ENCODE results near the gene AARS2. TPM values are rescaled to one million over a fixed set of nuclear protein-coding genes. Genes with fewer than 3 reads are reported as not detected.

The AARS2 gene
- polyA plus RNA-seq (2013), result 7.6 TPM

DNA sequence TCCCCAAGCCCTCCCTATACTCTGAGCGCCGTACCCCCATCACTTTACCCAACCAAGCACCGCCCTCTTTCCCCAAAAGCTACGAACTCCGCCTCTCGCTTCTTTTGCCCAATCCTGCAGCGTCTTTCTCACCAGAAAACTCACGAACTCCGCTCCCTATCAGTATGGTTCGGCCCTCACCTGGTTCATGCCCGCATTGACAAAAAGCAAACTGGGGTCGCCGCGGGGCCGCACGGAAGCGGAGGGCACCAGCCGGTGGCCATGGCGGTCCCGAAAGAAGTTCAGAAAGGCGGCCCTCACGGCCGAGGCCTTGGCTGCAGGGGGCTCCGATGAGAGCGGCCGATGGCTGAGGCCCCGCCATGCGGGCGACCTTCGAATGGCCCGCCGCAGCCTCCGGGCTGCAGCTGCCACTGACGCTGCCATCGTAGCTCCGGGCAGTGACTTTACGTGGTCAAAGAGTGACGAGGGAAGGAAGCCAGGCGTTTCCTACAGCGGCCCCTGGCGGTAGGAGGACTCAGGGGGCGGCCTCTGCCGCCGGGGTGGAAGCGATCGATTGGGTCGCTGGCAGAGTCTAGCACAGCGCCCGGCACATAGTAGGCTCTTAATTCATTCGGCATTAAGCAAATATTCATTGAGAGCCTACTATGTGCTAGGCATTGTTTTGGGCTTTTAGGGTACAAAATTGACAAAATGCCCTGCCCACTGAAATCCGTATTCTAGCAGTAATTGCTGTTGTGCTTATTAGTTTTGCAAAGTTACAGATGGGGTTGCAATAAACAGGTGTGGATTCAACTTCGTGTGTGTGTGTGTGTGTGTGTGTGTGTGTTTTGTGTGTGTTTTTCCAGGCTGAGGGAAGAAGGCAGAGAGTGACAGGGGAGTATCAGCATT, at the start of gene AARS2:
TSS of gene AARS2 (minus strand) at position 447 of the 888 bp plus-strand sequence. CDS start at position 423, 24 bp downstream.
- WGBS (ENCODE audit: insufficient coverage), result 2% methylated on average over 51 of the region's 52 CpGs
- ChIA-PET POLR2A (interaction anchor here (0.6 to 1.3 kb wide), 5 partner anchors 8 to 49 kb away, joined by 3 to 4 read pairs (median 3); no protein-coding TSS in a partner anchor), CTCF (interaction anchor here (0.7 to 4.8 kb wide), 24 partner anchors 9 to 276 kb away, joined by 3 to 40 read pairs (median 4); partner anchors contain the start of gene SLC35B2)
- Histone ChIP-seq H3K4me3 (ENCODE audit: control insufficient read depth in 1 of 7, extremely low read depth in 1 of 7, insufficient read depth in 4 of 7, low read depth in 2 of 7, low read length in 6 of 7) (peak within 1 kb of the TSS; percentile 84 to 99 (median 93)), H3K27me3 (replicated peaks in 2 of 5; ENCODE audit: control insufficient read depth in 4 of 5, insufficient read depth in 5 of 5, low read length in 4 of 5) (peaks cover 0 to 4% (median 2%) of the 10 kb centered on the region in 5 experiments), H3K36me3 (ENCODE audit: control insufficient read depth in 4 of 4, insufficient read depth in 4 of 4, low read length in 3 of 4) (peaks cover 3 to 34% (median 25%) of the 10 kb centered on the region in 4 experiments), H3K27ac (ENCODE audit: insufficient read depth in 1 of 2, low read depth in 1 of 2, low read length in 2 of 2, poor library complexity in 1 of 2, severe bottlenecking in 2 of 2) (peak within 1 kb of the TSS; percentile 37 to 80), H3K4me1 (ENCODE audit: control extremely low read depth in 1 of 4, control insufficient read depth in 4 of 4, insufficient read depth in 4 of 4, low read length in 3 of 4) (peaks cover 3 to 11% (median 7%) of the 10 kb centered on the region in 4 experiments), H3K9me3 (ENCODE audit: control extremely low read depth in 1 of 5, control insufficient read depth in 4 of 5, insufficient read depth in 2 of 5, low read depth in 1 of 5, low read length in 4 of 5) (no peaks in the 10 kb centered on the region)
- DNase-seq, result peak; percentile 88 to 93 (median 91)

DNA sequence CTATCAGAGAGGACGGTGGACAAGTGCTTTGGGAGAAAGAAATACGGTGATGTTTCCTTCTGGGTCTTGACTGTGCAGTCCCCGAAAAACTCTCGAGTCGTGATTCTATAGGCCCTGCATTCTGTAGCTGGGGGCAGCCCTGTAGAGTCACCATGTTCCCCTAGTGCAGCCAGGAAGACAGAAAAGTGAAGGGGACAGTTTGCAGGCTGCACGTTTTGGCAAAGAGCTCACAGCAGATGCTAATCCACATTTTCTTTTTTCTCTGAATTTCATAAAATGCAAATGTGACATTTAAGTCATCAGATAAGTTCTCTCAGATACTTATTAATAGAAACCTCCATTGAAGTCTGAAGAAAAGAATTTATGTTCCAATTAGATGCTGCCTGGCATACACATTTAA, 48.8 kb upstream of the AARS2 start:
- no peak for DNase-seq
- POLR2A ChIA-PET, result no interaction called here
- Histone ChIP-seq H3K4me1 (ENCODE audit: control extremely low read depth in 1 of 4, control insufficient read depth in 4 of 4, insufficient read depth in 4 of 4, low read length in 3 of 4) (no peaks in the 10 kb centered on the region), H3K36me3 (ENCODE audit: control insufficient read depth in 4 of 4, insufficient read depth in 4 of 4, low read length in 3 of 4) (no peaks in the 10 kb centered on the region), H3K27ac (ENCODE audit: insufficient read depth in 1 of 2, low read depth in 1 of 2, low read length in 2 of 2, poor library complexity in 1 of 2, severe bottlenecking in 2 of 2) (no peak overlapping the region), H3K27me3 (replicated peaks in 2 of 5; ENCODE audit: control insufficient read depth in 4 of 5, insufficient read depth in 5 of 5, low read length in 4 of 5) (peaks cover 0 to 2% (median 0%) of the 10 kb centered on the region in 5 experiments), H3K4me3 (ENCODE audit: control insufficient read depth in 1 of 7, extremely low read depth in 1 of 7, insufficient read depth in 4 of 7, low read depth in 2 of 7, low read length in 6 of 7) (no peak overlapping the region), H3K9me3 (ENCODE audit: control extremely low read depth in 1 of 5, control insufficient read depth in 4 of 5, insufficient read depth in 2 of 5, low read depth in 1 of 5, low read length in 4 of 5) (no peaks in the 10 kb centered on the region)
- CTCF ChIA-PET, result no interaction called here
- 95% methylated on average over 5 of the region's 6 CpGs for WGBS (ENCODE audit: insufficient coverage)

DNA sequence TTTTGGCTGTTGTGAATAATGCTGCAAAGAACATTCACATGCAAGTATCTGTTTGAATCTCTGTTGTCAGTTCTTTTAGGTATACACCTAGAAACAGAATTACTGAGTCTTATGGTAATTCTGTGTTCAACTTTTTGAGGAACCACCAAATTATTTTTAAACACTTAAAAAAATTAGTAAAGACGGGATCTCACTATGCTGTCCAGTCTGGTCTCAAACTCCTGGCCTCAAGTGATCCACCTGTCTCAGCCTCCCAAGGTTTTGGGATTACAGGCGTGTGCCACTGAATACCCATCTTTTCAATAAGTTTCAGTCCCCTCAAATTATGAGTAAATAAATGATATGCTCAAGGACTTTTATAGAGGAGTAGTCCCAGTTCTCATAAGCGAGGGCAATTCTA, 46.8 kb upstream of the AARS2 start:
- no peak overlapping the region for H3K27ac ChIP-seq (ENCODE audit: insufficient read depth in 1 of 2, low read depth in 1 of 2, low read length in 2 of 2, poor library complexity in 1 of 2, severe bottlenecking in 2 of 2)
- ChIA-PET POLR2A (no interaction called here), CTCF (no interaction called here)
- no peak overlapping the region for H3K4me3 ChIP-seq (ENCODE audit: control insufficient read depth in 1 of 7, extremely low read depth in 1 of 7, insufficient read depth in 4 of 7, low read depth in 2 of 7, low read length in 6 of 7)
- WGBS (ENCODE audit: insufficient coverage), result 100% methylated on average over 2 of the region's 3 CpGs
- H3K4me1 ChIP-seq (ENCODE audit: control extremely low read depth in 1 of 4, control insufficient read depth in 4 of 4, insufficient read depth in 4 of 4, low read length in 3 of 4), result no peaks in the 10 kb centered on the region
- no peak for DNase-seq
- peaks cover 0 to 2% (median 0%) of the 10 kb centered on the region in 5 experiments for H3K27me3 ChIP-seq (replicated peaks in 2 of 5; ENCODE audit: control insufficient read depth in 4 of 5, insufficient read depth in 5 of 5, low read length in 4 of 5)
- no peaks in the 10 kb centered on the region for H3K36me3 ChIP-seq (ENCODE audit: control insufficient read depth in 4 of 4, insufficient read depth in 4 of 4, low read length in 3 of 4)
- peaks cover 0 to 1% (median 0%) of the 10 kb centered on the region in 5 experiments for H3K9me3 ChIP-seq (ENCODE audit: control extremely low read depth in 1 of 5, control insufficient read depth in 4 of 5, insufficient read depth in 2 of 5, low read depth in 1 of 5, low read length in 4 of 5)

DNA sequence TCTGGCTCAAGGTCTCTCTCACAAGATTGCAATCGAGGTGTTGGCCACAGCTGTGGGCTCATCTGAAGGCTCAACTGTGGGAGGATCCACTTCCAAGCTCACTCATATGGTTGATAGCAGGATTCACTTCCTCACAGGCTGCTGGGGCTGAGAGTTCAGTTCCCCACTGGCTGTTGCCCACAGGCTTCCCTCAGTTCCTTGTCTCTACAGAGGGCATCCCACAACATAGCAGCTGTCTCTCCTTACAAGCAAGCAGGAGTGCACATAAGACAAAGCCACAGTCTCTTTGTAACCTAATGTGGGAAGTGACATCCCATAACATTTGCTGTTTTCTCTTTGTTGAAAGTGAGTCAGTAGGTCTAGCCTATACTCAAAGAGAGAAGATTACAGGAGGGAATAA, 43.3 kb upstream of the AARS2 start:
- H3K36me3 ChIP-seq (ENCODE audit: control insufficient read depth in 4 of 4, insufficient read depth in 4 of 4, low read length in 3 of 4), result no peaks in the 10 kb centered on the region
- CTCF ChIA-PET, result no interaction called here
- no peaks in the 10 kb centered on the region for H3K4me1 ChIP-seq (ENCODE audit: control extremely low read depth in 1 of 4, control insufficient read depth in 4 of 4, insufficient read depth in 4 of 4, low read length in 3 of 4)
- WGBS (ENCODE audit: insufficient coverage), result 91% methylated on average over 1 of the region's 1 CpG
- no peak overlapping the region for H3K27ac ChIP-seq (ENCODE audit: insufficient read depth in 1 of 2, low read depth in 1 of 2, low read length in 2 of 2, poor library complexity in 1 of 2, severe bottlenecking in 2 of 2)
- no peak overlapping the region for H3K4me3 ChIP-seq (ENCODE audit: control insufficient read depth in 1 of 7, extremely low read depth in 1 of 7, insufficient read depth in 4 of 7, low read depth in 2 of 7, low read length in 6 of 7)
- POLR2A ChIA-PET, result no interaction called here
- DNase-seq, result no peak
- H3K27me3 ChIP-seq (replicated peaks in 2 of 5; ENCODE audit: control insufficient read depth in 4 of 5, insufficient read depth in 5 of 5, low read length in 4 of 5), result peaks cover 0 to 2% (median 0%) of the 10 kb centered on the region in 5 experiments
- peaks cover 0 to 1% (median 0%) of the 10 kb centered on the region in 5 experiments for H3K9me3 ChIP-seq (ENCODE audit: control extremely low read depth in 1 of 5, control insufficient read depth in 4 of 5, insufficient read depth in 2 of 5, low read depth in 1 of 5, low read length in 4 of 5)

DNA sequence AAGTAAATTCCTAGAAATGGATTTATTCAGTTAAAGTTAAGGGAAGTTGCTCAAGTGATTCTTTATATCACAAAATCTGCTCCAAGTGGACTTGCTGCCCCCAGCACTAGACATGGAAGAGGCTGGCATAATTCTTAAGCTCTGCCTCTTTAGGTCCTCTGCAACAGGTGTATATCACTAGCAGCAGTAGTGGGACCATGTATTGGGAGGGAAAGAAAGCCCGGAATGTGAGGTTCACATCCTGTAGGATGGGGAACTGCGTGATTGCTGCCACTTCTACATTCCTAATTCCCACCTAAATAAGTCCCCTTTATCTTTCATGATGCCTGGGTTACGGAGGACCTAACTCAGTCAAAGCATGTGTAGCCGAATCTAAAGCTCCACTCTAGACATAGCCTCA, 42.5 kb upstream of the AARS2 start:
- Histone ChIP-seq H3K4me1 (ENCODE audit: control extremely low read depth in 1 of 4, control insufficient read depth in 4 of 4, insufficient read depth in 4 of 4, low read length in 3 of 4) (no peaks in the 10 kb centered on the region), H3K27ac (ENCODE audit: insufficient read depth in 1 of 2, low read depth in 1 of 2, low read length in 2 of 2, poor library complexity in 1 of 2, severe bottlenecking in 2 of 2) (no peak overlapping the region), H3K27me3 (replicated peaks in 2 of 5; ENCODE audit: control insufficient read depth in 4 of 5, insufficient read depth in 5 of 5, low read length in 4 of 5) (peaks cover 0 to 2% (median 0%) of the 10 kb centered on the region in 5 experiments), H3K4me3 (ENCODE audit: control insufficient read depth in 1 of 7, extremely low read depth in 1 of 7, insufficient read depth in 4 of 7, low read depth in 2 of 7, low read length in 6 of 7) (no peak overlapping the region), H3K36me3 (ENCODE audit: control insufficient read depth in 4 of 4, insufficient read depth in 4 of 4, low read length in 3 of 4) (no peaks in the 10 kb centered on the region), H3K9me3 (ENCODE audit: control extremely low read depth in 1 of 5, control insufficient read depth in 4 of 5, insufficient read depth in 2 of 5, low read depth in 1 of 5, low read length in 4 of 5) (peaks cover 0 to 1% (median 0%) of the 10 kb centered on the region in 5 experiments)
- POLR2A ChIA-PET, result interaction anchor here (0.6 kb wide), 1 partner anchor 15 kb away, joined by 3 read pairs; no protein-coding TSS in a partner anchor
- WGBS (ENCODE audit: insufficient coverage), result 92% methylated on average over 2 of the region's 4 CpGs
- DNase-seq, result no peak
- CTCF ChIA-PET, result no interaction called here

DNA sequence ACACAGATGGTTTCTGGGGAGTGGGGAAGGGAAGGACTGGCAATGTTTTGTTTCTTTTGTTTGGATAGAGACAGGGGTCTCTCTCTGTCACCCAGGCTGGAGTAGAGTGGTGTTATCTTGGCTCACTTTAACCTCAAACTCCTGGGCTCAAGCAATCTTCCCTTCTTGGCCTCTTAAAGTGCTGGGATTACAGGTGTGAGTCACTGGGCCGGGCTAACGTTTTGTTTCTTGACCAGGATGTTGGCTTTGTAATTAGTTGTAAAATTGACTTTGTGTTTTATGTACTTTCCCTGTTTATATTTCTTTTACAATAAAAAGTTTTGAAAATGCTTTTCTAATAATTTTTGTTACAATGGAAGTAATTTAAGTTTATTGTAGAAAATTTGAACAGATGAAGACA, 40.2 kb upstream of the AARS2 start:
- no peaks in the 10 kb centered on the region for H3K4me1 ChIP-seq (ENCODE audit: control extremely low read depth in 1 of 4, control insufficient read depth in 4 of 4, insufficient read depth in 4 of 4, low read length in 3 of 4)
- no peaks in the 10 kb centered on the region for H3K36me3 ChIP-seq (ENCODE audit: control insufficient read depth in 4 of 4, insufficient read depth in 4 of 4, low read length in 3 of 4)
- DNase-seq, result no peak
- ChIA-PET CTCF (interaction anchor here (0.9 kb wide), 1 partner anchor 9 kb away, joined by 3 read pairs; no protein-coding TSS in a partner anchor), POLR2A (no interaction called here)
- H3K9me3 ChIP-seq (ENCODE audit: control extremely low read depth in 1 of 5, control insufficient read depth in 4 of 5, insufficient read depth in 2 of 5, low read depth in 1 of 5, low read length in 4 of 5), result peaks cover 0 to 1% (median 0%) of the 10 kb centered on the region in 5 experiments
- H3K27me3 ChIP-seq (replicated peaks in 2 of 5; ENCODE audit: control insufficient read depth in 4 of 5, insufficient read depth in 5 of 5, low read length in 4 of 5), result no peaks in the 10 kb centered on the region
- H3K4me3 ChIP-seq (ENCODE audit: control insufficient read depth in 1 of 7, extremely low read depth in 1 of 7, insufficient read depth in 4 of 7, low read depth in 2 of 7, low read length in 6 of 7), result no peak overlapping the region
- H3K27ac ChIP-seq (ENCODE audit: insufficient read depth in 1 of 2, low read depth in 1 of 2, low read length in 2 of 2, poor library complexity in 1 of 2, severe bottlenecking in 2 of 2), result no peak overlapping the region
- no CpG with 5 or more reads among the region's 2 CpGs for WGBS (ENCODE audit: insufficient coverage)

DNA sequence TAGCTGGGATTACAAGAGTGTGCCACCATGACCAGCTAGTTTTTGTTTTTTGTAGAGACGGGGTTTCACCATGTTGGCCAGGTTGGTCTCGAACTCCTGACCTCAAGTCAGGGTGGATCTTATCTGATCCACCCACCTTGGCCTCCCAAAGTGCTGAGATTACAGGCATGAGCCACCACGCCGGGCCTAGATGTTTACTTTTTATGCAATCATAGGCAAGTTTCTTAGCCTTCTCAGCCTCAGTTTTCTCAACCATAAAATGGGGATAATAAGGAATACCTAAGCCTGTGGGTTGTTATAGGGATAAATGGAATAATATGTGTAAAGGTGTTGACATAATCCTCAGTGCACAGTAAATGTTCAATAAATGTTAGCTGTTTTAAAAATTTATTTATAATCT, 39.1 kb upstream of the AARS2 start:
- Histone ChIP-seq H3K4me1 (ENCODE audit: control extremely low read depth in 1 of 4, control insufficient read depth in 4 of 4, insufficient read depth in 4 of 4, low read length in 3 of 4) (no peaks in the 10 kb centered on the region), H3K27me3 (replicated peaks in 2 of 5; ENCODE audit: control insufficient read depth in 4 of 5, insufficient read depth in 5 of 5, low read length in 4 of 5) (no peaks in the 10 kb centered on the region), H3K4me3 (ENCODE audit: control insufficient read depth in 1 of 7, extremely low read depth in 1 of 7, insufficient read depth in 4 of 7, low read depth in 2 of 7, low read length in 6 of 7) (no peak overlapping the region), H3K36me3 (ENCODE audit: control insufficient read depth in 4 of 4, insufficient read depth in 4 of 4, low read length in 3 of 4) (no peaks in the 10 kb centered on the region), H3K27ac (ENCODE audit: insufficient read depth in 1 of 2, low read depth in 1 of 2, low read length in 2 of 2, poor library complexity in 1 of 2, severe bottlenecking in 2 of 2) (no peak overlapping the region), H3K9me3 (ENCODE audit: control extremely low read depth in 1 of 5, control insufficient read depth in 4 of 5, insufficient read depth in 2 of 5, low read depth in 1 of 5, low read length in 4 of 5) (peaks cover 0 to 1% (median 0%) of the 10 kb centered on the region in 5 experiments)
- CTCF ChIA-PET, result interaction anchor here (1.3 kb wide), 1 partner anchor 15 kb away, joined by 3 read pairs; no protein-coding TSS in a partner anchor
- no peak for DNase-seq
- POLR2A ChIA-PET, result interaction anchor here (0.6 kb wide), 1 partner anchor 10 kb away, joined by 4 read pairs; the partner anchor contains the start of gene SPATS1
- 100% methylated on average over 2 of the region's 4 CpGs for WGBS (ENCODE audit: insufficient coverage)

Measured in common myeloid progenitor, CD34-positive (primary cell).